Measurements from ENCODE around the gene GAST.
A peak's percentile ranks its signal among the peaks of the same experiment; 100 is the strongest.

The GAST gene

GRCh38 chr17:41707803-41708669 lies 4.1 kb upstream of the GAST start:
- peaks cover 0 to 5% (median 3%) of the 10 kb centered on the region in 5 donors for H3K27me3 ChIP-seq (ENCODE audit: control insufficient read depth in 5 of 5, insufficient read depth in 4 of 5, low read length in 5 of 5)

DNA sequence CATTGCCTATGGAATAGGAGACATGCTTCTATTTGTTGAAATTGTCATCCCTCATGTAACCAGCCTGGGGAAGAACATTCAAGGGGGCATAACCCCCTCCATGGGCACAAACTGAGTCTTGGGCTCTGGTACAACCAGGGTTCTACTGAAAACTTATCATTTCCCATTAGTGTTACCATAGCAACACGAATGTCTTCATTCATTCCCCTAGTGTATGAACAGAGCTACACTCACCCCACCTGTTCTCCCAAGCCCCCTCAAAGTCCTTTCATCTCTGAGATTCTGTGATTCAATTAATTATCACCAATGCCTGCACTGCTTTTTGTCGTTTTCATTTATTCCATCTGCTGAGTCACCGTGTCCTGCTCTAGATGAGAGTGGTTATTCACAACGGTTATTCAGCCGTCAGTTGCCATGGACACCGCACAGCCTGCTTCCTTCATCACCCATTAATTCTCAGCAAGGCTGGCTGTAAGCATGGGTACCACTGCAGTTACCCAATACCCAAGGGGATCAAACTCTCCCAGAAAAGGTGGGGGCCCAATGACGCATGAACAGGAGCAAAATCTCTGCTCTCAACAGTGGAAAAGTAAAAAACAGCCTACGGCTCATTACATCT lies 1.6 kb upstream of the GAST start:
- H3K9me3 ChIP-seq (ENCODE audit: control insufficient read depth in 5 of 5, low read length in 5 of 5): no peaks in the 10 kb centered on the region
- H3K9ac ChIP-seq (ENCODE audit: low read length in 5 of 5): no peak overlapping the region
- no peak overlapping the region for H3K4me3 ChIP-seq (ENCODE audit: low read depth in 1 of 5, low read length in 5 of 5)
- peaks cover 0 to 5% (median 3%) of the 10 kb centered on the region in 5 donors for H3K27me3 ChIP-seq (ENCODE audit: control insufficient read depth in 5 of 5, insufficient read depth in 4 of 5, low read length in 5 of 5)
- no peaks in the 10 kb centered on the region for H3K36me3 ChIP-seq (ENCODE audit: control insufficient read depth in 5 of 5, insufficient read depth in 5 of 5, low read length in 5 of 5)
- H3K27ac ChIP-seq (ENCODE audit: low read depth, low read length): no peak overlapping the region
- no peaks in the 10 kb centered on the region for H3K4me1 ChIP-seq (ENCODE audit: control insufficient read depth in 5 of 5, insufficient read depth in 5 of 5, low read length in 5 of 5)

More at GRCh38 chr17:41707803-41708669, 4.1 kb upstream of the GAST start:
- H3K9me3 ChIP-seq (ENCODE audit: control insufficient read depth in 5 of 5, low read length in 5 of 5): no peaks in the 10 kb centered on the region
- H3K4me3 ChIP-seq (ENCODE audit: low read depth in 1 of 5, low read length in 5 of 5): no peak overlapping the region
- H3K36me3 ChIP-seq (ENCODE audit: control insufficient read depth in 5 of 5, insufficient read depth in 5 of 5, low read length in 5 of 5): no peaks in the 10 kb centered on the region
- H3K9ac ChIP-seq (ENCODE audit: low read length in 5 of 5): no peak overlapping the region
- H3K27ac ChIP-seq (ENCODE audit: low read depth, low read length): no peak overlapping the region
- H3K4me1 ChIP-seq (ENCODE audit: control insufficient read depth in 5 of 5, insufficient read depth in 5 of 5, low read length in 5 of 5): no peaks in the 10 kb centered on the region

- peak overlapping the region in 2 of 5 donors; percentile 3 to 11 for H3K9ac ChIP-seq (ENCODE audit: low read length in 5 of 5)
- H3K36me3 ChIP-seq (ENCODE audit: control insufficient read depth in 5 of 5, insufficient read depth in 5 of 5, low read length in 5 of 5): no peaks in the 10 kb centered on the region
- H3K9me3 ChIP-seq (ENCODE audit: control insufficient read depth in 5 of 5, low read length in 5 of 5): no peaks in the 10 kb centered on the region
- H3K27ac ChIP-seq (ENCODE audit: low read depth, low read length): no peak overlapping the region
- no peaks in the 10 kb centered on the region for H3K27me3 ChIP-seq (ENCODE audit: control insufficient read depth in 5 of 5, insufficient read depth in 4 of 5, low read length in 5 of 5)
- H3K4me1 ChIP-seq (ENCODE audit: control insufficient read depth in 5 of 5, insufficient read depth in 5 of 5, low read length in 5 of 5): peaks cover 0 to 23% (median 6%) of the 10 kb centered on the region in 5 donors
- no peak overlapping the region for H3K4me3 ChIP-seq (ENCODE audit: low read depth in 1 of 5, low read length in 5 of 5)
Observed at GRCh38 chr17:41717408-41718286, 5.5 kb downstream of the GAST start.

- H3K4me1 ChIP-seq (ENCODE audit: control insufficient read depth in 5 of 5, insufficient read depth in 5 of 5, low read length in 5 of 5): peaks cover 0 to 23% (median 6%) of the 10 kb centered on the region in 5 donors
- no peak overlapping the region for H3K9ac ChIP-seq (ENCODE audit: low read length in 5 of 5)
- no peak overlapping the region for H3K4me3 ChIP-seq (ENCODE audit: low read depth in 1 of 5, low read length in 5 of 5)
- no peak overlapping the region for H3K27ac ChIP-seq (ENCODE audit: low read depth, low read length)
- peaks cover 0 to 6% (median 0%) of the 10 kb centered on the region in 5 donors for H3K27me3 ChIP-seq (ENCODE audit: control insufficient read depth in 5 of 5, insufficient read depth in 4 of 5, low read length in 5 of 5)
- no peaks in the 10 kb centered on the region for H3K36me3 ChIP-seq (ENCODE audit: control insufficient read depth in 5 of 5, insufficient read depth in 5 of 5, low read length in 5 of 5)
- H3K9me3 ChIP-seq (ENCODE audit: control insufficient read depth in 5 of 5, low read length in 5 of 5): no peaks in the 10 kb centered on the region
Observed at GRCh38 chr17:41718287-41718645, 6.1 kb downstream of the GAST start.

- peaks cover 0 to 8% (median 6%) of the 10 kb centered on the region in 5 donors for H3K27me3 ChIP-seq (ENCODE audit: control insufficient read depth in 5 of 5, insufficient read depth in 4 of 5, low read length in 5 of 5)
Observed at GRCh38 chr17:41722231-41722630, 10.1 kb downstream of the GAST start.

DNA sequence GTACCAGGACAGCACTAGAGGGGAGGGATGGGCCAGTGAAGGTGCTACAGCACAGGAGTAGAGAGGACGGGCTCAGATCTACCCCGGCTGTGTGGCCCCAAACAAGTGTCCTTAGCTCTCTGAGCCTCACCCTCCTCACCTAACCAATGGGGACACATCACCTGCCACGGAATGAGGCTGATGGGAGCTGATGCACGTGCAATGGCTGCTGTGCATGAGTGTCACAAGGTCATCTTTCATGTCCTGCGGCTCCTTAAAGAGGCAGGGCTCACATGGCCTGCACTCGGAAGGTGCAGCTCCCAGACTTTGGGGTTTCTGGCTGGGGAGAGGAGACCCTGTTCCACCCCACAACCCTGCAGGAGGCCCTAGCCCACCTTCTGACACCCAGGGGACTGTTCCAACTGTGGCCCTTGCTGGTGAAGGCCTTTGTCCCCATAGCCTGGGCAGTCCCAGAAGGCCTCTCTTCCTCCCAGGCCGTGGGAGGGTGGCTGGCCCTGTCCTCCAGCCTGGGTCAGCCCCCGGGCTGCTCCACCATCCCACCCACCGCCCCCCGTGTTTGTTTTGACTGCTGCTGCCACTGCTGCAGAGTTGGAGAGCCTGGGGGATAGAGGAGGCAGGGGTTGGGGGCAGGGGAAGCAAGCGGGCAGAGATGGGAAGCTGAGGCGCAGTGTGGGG lies 11.8 kb downstream of the GAST start:
- H3K9ac ChIP-seq (ENCODE audit: low read length in 5 of 5): no peak overlapping the region
- peaks cover 0 to 10% (median 6%) of the 10 kb centered on the region in 5 donors for H3K27me3 ChIP-seq (ENCODE audit: control insufficient read depth in 5 of 5, insufficient read depth in 4 of 5, low read length in 5 of 5)
- H3K4me1 ChIP-seq (ENCODE audit: control insufficient read depth in 5 of 5, insufficient read depth in 5 of 5, low read length in 5 of 5): no peaks in the 10 kb centered on the region
- no peak overlapping the region for H3K4me3 ChIP-seq (ENCODE audit: low read depth in 1 of 5, low read length in 5 of 5)
- H3K36me3 ChIP-seq (ENCODE audit: control insufficient read depth in 5 of 5, insufficient read depth in 5 of 5, low read length in 5 of 5): no peaks in the 10 kb centered on the region
- H3K27ac ChIP-seq (ENCODE audit: low read depth, low read length): no peak overlapping the region
- H3K9me3 ChIP-seq (ENCODE audit: control insufficient read depth in 5 of 5, low read length in 5 of 5): no peaks in the 10 kb centered on the region

More at GRCh38 chr17:41722231-41722630, 10.1 kb downstream of the GAST start:
- Histone ChIP-seq H3K27ac (ENCODE audit: low read depth, low read length) (no peak overlapping the region), H3K4me1 (ENCODE audit: control insufficient read depth in 5 of 5, insufficient read depth in 5 of 5, low read length in 5 of 5) (peaks cover 0 to 15% (median 6%) of the 10 kb centered on the region in 5 donors), H3K36me3 (ENCODE audit: control insufficient read depth in 5 of 5, insufficient read depth in 5 of 5, low read length in 5 of 5) (no peaks in the 10 kb centered on the region), H3K4me3 (ENCODE audit: low read depth in 1 of 5, low read length in 5 of 5) (no peak overlapping the region), H3K9ac (ENCODE audit: low read length in 5 of 5) (no peak overlapping the region), H3K9me3 (ENCODE audit: control insufficient read depth in 5 of 5, low read length in 5 of 5) (no peaks in the 10 kb centered on the region)

DNA sequence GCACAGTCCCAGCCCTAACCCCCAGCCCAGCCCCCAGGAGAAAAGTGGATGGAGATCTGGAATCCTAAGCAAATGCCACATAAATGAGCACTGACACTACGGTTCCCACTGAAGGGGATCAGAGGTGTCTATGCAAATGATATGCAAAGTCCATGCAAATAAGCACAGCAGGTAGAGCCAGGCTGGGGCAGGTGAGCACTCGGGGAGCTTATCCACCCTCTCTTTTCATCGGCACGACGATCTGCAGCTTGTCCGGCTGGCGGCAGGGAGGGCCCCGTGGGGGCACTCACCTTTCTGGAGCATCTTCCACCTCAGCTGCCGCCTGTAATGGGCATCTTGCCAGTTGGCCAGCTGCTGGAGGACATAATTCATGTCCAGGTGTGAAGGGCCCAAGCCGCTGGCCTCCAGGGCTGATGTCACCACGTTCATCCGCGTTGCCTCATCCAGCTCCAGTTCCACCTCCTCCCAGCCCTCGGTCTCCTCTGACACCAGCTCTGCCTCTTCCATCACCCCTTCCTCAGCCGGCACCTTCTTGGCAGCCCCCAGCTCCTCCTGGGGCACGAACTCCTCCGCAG lies 12.4 kb downstream of the GAST start:
- Histone ChIP-seq H3K27ac (ENCODE audit: low read depth, low read length) (no peak overlapping the region), H3K9ac (ENCODE audit: low read length in 5 of 5) (no peak overlapping the region), H3K4me1 (ENCODE audit: control insufficient read depth in 5 of 5, insufficient read depth in 5 of 5, low read length in 5 of 5) (no peaks in the 10 kb centered on the region), H3K4me3 (ENCODE audit: low read depth in 1 of 5, low read length in 5 of 5) (no peak overlapping the region), H3K9me3 (ENCODE audit: control insufficient read depth in 5 of 5, low read length in 5 of 5) (no peaks in the 10 kb centered on the region), H3K27me3 (ENCODE audit: control insufficient read depth in 5 of 5, insufficient read depth in 4 of 5, low read length in 5 of 5) (peaks cover 0 to 10% (median 6%) of the 10 kb centered on the region in 5 donors), H3K36me3 (ENCODE audit: control insufficient read depth in 5 of 5, insufficient read depth in 5 of 5, low read length in 5 of 5) (no peaks in the 10 kb centered on the region)

GRCh38 chr17:41725134-41725533 lies 13.0 kb downstream of the GAST start:
- Histone ChIP-seq H3K9ac (ENCODE audit: low read length in 5 of 5) (no peak overlapping the region), H3K9me3 (ENCODE audit: control insufficient read depth in 5 of 5, low read length in 5 of 5) (no peaks in the 10 kb centered on the region), H3K27ac (ENCODE audit: low read depth, low read length) (no peak overlapping the region), H3K27me3 (ENCODE audit: control insufficient read depth in 5 of 5, insufficient read depth in 4 of 5, low read length in 5 of 5) (peaks cover 0 to 10% (median 6%) of the 10 kb centered on the region in 5 donors), H3K4me1 (ENCODE audit: control insufficient read depth in 5 of 5, insufficient read depth in 5 of 5, low read length in 5 of 5) (no peaks in the 10 kb centered on the region), H3K4me3 (ENCODE audit: low read depth in 1 of 5, low read length in 5 of 5) (no peak overlapping the region), H3K36me3 (ENCODE audit: control insufficient read depth in 5 of 5, insufficient read depth in 5 of 5, low read length in 5 of 5) (no peaks in the 10 kb centered on the region)

DNA sequence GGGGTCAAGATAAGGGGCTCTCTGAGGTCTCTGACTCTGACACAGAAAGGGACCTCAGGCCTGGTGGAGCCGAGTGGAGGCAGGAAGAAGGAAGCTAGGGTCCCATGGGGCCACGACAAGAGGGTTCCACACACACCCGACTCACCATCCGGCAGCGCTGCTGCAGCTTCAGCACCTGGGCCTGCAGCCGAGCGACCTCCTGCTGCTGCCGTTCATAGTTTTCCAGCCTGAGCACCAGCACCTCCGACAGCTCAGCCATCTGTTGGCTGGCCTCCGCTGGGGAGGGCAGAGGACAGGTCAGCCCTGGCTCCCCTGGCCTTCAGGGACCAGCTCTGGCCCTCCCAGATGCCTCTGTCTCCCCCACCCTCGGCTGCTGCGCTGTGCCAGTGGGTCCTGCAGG lies 15.9 kb downstream of the GAST start:
- H3K27ac ChIP-seq (ENCODE audit: low read depth, low read length): no peak overlapping the region
- H3K4me3 ChIP-seq (ENCODE audit: low read depth in 1 of 5, low read length in 5 of 5): no peak overlapping the region
- peaks cover 11 to 22% (median 18%) of the 10 kb centered on the region in 5 donors for H3K27me3 ChIP-seq (ENCODE audit: control insufficient read depth in 5 of 5, insufficient read depth in 4 of 5, low read length in 5 of 5)
- no peak overlapping the region for H3K9ac ChIP-seq (ENCODE audit: low read length in 5 of 5)
- no peaks in the 10 kb centered on the region for H3K9me3 ChIP-seq (ENCODE audit: control insufficient read depth in 5 of 5, low read length in 5 of 5)
- H3K36me3 ChIP-seq (ENCODE audit: control insufficient read depth in 5 of 5, insufficient read depth in 5 of 5, low read length in 5 of 5): no peaks in the 10 kb centered on the region
- H3K4me1 ChIP-seq (ENCODE audit: control insufficient read depth in 5 of 5, insufficient read depth in 5 of 5, low read length in 5 of 5): peaks cover 0 to 2% (median 0%) of the 10 kb centered on the region in 5 donors
